Fibroblast of lung (primary cell): ENCODE results near the gene YWHAQ.

Experiments used
- CTCF ChIP-seq, 2 donors: IDR thresholded peaks in 1 of 2; conservative IDR thresholded peaks in 1 of 2; 1 replicate in 1 of 2; 2 replicates in 1 of 2; pipeline ENCODE4 v1.5.1; 2011 to 2012; ENCODE audit warnings: low read length in 2 of 2, control low read depth in 1 of 2, inconsistent platforms in 1 of 2, low read depth in 1 of 2, mild to moderate bottlenecking in 1 of 2
- EZH2 ChIP-seq: IDR thresholded peaks from 2 replicates; pipeline ENCODE4 v1.5.1; 2012; ENCODE audit warnings: low read length, control low read depth, mild to moderate bottlenecking; ENCODE audit errors: missing control alignments

GRCh38 chr2:9617296-9617695 is 13.5 kb downstream of the YWHAQ start:
- no peak for TF ChIP-seq CTCF (conservative IDR thresholded peaks at IDR 0.05 in 1 of 2, IDR thresholded peaks at IDR 0.05 in 1 of 2; ENCODE audit: low read depth in 1 of 2, low read length in 2 of 2)
- no peak for TF ChIP-seq EZH2
